GM21528 (cell line): ENCODE data around the gene COL24A1.
"Not testable (repeated sequence)": the region's sequence is repeated elsewhere in the genome, so short reads cannot be mapped to it uniquely, and the experiment has no call there.

Source experiments
- ATAC-seq: cut with Tn5 transposase; IDR thresholded peaks from one replicate; pipeline ENCODE4 v1.9.1; 2021; ENCODE audit warnings: mild to moderate bottlenecking, moderate library complexity; ENCODE audit not compliant: unreplicated experiment, low FRiP score

COL24A1 gene

DNA sequence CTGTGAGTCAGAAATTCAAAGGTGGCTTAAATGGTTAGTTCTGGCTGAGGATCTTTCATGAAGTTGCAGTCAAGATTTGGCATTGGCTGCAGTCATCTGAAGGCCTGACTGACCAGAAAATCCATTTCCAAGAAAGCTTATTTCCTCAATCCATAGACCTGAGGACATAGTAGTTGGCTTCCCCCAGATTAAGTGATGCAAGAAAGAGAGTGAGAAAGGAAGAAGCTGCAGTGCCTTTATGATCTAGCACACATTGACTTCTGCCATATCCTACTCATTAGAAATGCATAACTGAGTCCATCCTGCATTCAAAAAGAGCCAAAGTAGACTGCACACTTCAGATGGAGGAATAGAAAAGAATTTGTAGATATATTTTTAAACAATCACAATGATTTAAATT is 222.6 kb downstream of the COL24A1 start:
- no peak for ATAC-seq

DNA sequence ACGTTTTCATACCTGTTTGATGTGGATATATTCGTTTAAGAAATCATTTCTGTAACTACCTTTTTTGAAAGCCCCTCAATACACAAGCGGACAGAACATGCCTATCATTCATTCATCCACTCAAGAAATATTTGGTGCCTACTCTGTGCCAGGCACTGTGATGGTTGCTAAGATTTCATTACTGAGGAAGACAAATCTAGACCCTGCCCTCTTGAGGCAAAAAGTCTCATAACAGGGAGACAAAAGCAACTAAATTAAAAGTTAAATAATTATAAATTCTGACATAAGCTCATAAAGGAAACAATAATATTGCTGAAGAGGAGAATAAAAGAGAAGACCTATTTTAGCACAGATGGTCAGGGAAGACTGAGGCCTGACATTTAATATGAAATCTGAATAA is 244.8 kb downstream of the COL24A1 start:
- ATAC-seq, result no peak

DNA sequence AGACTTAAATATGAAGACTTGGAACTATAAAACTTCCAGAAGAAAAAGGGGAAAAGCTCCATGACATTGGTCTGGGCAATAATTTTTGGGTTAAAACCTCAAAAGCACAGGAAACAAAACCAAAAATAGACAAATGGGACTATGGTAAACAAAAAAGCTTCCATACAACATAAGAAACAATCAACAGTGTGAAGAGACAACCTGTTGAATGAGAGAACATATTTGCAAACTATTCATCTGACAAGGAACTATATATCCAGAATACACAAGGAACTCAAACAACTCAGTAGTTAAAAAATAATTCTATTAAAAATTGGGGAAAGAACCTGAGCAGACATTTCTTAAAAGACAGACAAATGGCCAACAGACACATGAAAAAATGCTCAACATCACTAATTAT is 255.7 kb downstream of the COL24A1 start:
- ATAC-seq, result no peak

DNA sequence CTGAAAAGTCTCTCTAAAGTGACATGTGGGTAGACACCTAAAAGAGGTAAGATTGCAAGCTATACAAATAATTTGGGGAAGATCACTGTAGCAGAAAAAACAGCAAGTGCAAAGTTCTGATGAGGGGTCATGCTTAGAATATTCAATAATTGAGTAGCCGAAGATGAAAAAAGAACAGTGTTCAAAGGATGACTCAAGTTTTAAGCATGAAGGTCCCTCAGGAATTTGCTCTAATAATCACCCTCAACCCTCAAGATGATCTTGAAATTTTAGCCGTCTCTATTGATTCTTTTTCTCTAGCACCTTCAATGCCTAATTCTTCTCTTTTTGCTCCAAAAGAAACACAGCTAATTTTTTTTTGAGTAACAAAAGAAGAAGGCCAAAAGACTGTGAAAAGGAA is 257.7 kb downstream of the COL24A1 start:
- ATAC-seq, result no peak

DNA sequence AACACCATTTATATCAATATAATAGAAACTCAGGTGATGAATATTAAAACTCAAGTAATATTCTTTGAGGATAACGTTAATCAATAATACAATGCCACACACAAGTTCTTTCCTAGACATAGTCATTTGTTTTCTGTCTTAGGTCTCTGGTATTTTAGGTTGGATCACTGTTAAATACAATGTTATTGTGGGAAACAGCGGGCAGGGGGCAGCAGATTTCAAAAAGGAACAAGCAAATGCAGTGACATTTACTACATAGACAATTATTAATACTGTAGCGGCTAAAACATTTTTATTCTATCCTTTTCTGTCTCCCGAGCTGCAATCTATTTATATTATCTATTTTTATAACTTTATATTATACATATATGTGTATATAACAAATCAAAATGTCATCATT is 261.9 kb downstream of the COL24A1 start:
- peak; percentile 75 for ATAC-seq

DNA sequence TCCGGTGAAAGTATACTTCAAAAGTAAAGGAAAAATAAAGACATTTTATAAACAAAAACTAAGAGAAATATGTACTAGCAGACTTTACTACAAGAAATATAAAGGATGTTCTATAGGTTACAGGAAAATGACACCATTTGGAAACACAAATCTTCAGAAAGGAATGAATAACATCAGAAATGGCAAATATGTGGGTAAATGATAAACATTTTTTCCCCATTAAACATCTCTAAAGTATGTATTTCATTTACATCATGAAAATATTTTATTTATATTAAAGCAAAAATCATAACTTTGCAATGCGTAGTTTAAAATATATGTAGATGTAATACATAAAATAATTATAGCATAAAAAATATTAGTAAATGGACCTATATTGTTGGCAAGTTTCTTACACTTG is 264.2 kb downstream of the COL24A1 start:
- ATAC-seq, result no peak

DNA sequence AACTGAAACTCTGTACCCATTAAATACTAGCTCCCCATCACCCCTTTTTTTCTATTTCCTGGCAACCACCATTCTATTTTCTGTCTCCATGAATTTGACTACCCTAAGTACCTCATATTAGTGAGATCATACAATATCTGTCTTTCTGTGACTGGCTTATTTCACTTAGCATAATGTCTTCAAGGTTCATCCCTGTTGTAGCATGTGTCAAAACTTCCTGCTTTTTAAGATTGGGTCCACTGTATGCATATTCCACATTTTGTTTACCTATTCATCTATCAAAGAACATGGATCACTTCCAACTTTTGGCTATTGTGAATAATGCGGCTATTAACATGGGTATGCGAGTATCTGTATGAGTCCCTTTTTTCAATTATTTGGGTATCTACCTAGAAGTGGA is 266.7 kb downstream of the COL24A1 start:
- no peak for ATAC-seq

DNA sequence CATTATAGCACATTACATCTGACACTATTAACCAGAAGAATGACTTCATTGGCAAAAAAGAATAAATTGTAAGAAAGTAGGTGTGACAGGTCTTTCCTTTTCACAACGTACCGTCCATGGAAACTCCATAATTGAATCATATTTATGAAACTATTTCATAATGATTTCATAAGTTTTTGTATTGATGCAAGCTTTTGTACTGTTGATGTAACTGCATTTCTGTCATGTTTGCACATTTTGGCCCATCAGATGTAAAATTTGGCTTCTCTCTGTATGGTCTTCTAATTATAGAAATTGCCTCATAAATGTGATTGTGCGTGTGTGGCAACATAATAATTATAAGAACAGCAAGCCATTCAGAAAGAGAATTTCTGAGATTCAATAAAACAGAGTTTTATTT is 267.7 kb downstream of the COL24A1 start:
- ATAC-seq, result no peak

DNA sequence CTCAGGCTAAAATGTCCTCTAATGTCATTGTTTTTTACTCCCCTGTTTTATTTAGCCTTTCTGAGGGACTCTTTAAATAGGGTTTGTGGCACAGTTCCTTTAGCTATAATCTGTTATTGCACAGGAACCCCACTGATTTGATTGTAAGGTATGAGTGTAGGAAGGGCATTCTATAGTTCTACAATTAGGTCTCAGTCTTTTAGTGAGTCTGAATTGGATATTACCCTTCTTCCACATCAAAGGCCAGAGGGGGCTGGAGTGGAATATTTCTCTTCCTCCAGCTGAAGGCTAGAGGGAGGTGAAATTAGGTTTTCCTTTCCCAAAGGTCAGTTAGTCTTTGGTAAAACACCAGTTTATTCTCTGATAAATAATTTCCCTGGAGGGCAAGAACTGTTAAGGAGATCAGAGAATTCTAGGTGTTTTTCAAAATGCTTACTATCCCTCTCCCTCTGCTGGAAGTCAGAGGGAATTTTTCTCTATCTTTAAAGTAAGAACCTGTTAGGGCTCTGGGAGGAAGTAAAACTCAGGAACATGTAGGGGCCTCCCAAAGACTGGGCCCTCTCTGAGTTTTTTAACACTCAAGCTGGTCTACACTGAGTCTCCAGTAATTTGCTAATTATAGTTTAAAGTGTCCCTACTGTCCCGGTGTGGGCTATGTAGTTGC is 272.1 kb downstream of the COL24A1 start:
- ATAC-seq, result no peak

DNA sequence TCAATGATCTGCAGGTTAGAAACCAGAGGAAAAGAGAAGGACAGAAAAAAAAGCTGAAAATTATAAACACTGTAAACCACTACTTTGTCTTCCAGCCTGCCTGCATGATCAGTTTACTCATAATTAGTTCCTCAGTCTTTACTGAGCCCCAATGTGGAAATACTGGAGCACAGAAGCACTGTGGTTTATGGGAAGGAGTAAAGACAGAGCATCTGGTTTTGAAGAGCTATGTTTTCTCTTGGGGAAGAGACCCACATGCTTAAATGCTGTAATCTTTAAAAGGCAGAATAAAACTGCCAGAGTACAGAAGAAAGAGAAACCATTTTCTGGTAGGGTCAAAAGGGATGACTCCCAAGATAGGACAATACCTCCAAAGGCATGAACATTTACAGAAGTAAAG is 289.4 kb downstream of the COL24A1 start:
- ATAC-seq, result no peak

DNA sequence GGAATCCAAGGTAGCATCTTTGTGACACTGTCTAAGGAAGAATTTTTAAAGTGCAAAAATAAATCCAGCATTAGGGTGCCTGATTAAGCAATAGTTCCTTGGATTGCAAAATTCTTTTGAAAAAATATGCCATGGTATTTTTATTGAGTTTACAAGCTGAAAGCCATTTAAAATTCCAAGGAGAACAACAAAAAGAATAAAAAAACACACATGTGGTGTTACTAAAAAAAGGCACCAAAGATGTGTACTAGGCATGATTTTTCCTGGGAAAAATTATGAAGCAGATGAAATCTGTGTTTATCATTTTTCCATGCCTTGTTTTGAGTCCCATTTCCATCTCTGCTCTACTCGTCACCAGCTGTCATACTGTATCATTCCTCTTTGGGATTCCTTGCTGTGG is 291.4 kb downstream of the COL24A1 start:
- ATAC-seq, result no peak

DNA sequence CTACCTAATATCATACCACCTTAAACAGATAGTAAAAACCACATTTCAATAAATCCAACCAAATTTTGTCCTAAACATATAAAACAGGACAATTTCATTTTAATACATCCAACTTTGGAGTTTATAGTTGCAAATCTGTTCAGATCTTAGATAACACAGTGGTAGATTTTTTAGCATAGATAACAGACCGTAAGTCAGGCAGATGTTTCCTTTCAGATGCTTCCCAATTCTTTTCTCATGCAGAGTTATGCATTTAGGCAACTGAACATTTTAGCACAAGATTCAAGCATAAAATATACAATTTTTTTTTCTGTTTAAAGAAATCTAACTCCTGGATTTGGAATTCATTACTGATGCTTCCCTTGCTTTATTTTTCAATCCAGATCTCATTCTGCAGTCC is 291.8 kb downstream of the COL24A1 start:
- no peak for ATAC-seq

DNA sequence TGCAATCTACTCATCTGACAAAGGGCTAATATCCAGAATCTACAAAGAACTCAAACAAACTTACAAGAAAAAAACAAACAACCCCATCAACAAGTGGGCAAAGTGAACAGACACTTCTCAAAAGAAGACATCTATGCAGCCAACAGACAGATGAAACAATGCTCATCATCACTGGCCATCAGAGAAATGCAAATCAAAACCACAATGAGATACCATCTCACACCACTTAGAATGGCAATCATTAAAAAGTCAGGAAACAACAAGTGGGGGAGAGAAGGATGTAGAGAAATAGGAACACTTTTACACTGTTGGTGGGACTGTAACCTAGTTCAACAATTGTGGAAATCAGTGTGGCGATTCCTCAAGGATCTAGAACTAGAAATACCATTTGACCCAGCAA is 292.9 kb downstream of the COL24A1 start:
- ATAC-seq, result not testable (repeated sequence)

DNA sequence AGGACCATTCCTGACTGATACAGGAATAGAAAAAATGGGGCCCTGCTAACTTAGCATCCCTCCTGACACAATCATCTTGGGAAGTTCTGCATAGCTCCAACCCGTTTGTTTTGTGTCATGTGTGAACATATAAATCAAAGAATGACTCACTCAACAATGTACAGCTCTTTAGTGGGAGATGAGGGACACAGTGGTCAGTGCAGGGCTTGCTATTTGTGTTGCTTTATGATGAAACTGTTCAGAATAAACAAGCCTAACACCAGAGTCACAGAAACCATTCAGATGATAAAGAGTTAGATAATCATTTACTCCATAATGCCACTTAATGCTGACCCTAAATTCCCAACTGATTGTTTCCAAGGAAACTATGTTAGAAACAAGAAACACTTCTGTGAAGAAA is 294.1 kb downstream of the COL24A1 start:
- ATAC-seq, result no peak

DNA sequence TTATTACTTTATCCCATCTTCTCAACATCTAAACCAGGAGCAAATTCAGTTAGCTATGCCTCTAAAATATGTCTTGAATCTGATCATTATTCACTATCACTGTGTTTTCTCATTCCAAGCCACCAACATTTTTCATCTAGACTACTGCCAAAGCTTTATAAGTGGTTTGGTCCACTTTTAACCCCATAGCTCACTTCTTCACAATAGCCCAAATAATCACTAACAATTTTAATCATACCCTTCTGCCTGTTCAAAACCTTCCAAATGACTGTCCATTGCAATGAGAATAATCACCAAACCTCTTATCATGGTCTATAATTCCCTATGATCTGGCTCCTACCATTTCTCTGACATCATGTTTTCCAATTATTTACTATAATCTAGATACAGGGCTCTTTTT is 298.6 kb downstream of the COL24A1 start:
- no peak for ATAC-seq

DNA sequence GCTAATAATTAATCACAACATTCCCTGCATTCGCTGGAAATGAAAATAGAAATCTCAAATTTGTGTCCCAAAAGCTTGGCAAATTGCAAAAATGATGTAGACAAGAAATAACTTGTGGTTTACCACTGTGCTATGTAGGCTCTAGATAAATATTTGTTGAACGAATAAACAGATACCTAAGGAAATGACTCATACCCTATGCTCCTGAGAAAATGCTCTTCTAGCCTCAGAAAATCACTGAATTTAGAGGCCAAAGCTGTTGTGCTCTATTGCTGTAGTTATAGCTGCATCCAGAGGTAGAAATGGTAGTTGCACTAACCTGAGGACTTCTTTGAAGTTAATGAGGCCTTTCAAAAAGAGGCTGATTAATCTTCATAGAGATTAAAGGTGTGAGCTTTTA is 306.3 kb downstream of the COL24A1 start:
- no peak for ATAC-seq

DNA sequence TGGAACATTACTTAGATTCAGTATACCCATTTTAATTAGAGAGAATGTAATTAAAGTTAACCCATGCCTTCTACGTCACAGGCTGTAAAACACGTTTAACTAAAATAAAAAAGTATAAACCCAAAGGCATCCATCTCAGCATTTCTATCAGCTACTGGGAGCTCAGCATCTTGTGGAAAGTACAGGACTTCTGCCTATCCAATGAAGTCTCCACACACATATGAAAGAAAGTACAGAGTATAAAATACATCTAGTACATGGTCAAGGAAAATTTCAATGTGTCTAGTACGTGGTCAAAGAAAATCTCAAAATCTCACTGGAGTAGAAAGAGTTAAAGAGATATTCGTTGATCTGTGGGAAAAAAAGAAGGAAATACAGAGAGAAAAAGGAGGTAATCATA is 306.9 kb downstream of the COL24A1 start:
- no peak for ATAC-seq

DNA sequence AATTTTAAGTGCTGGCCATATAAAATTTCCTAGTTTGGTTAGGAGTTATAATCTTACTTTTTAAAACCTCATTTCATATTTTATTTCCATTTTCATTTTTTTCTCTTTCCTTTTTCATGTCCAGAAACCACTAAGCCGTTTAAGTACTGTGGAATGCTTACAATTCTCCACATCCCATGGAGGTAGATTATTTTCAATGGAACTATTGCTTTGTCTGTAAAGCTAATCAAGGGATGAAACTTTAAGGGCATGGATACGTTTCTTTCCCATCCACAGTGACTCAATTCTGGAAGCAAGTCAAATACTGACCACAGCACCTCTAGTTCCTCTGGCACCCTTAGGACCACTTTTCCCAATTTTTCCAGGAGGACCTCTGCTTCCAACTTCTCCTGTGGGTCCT is 309.2 kb downstream of the COL24A1 start:
- ATAC-seq, result no peak

DNA sequence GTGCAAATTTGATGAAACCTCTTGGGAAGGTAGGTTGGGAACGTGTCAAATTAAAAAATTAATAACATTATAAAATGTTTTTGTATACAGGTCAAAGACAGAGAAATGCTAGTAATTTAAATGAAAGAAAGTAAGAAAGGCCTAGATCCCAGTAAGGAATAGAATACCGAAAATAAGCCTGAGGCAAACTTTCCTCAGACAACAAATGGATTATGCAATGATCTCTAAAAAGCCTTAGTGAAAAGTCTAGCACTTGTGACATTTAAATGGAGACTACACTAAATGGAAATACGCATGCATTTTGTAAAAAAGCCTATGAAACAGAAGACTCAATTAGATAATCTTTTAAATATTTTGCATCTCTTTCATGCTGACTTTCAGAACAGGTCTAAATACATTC is 309.9 kb downstream of the COL24A1 start:
- ATAC-seq, result no peak

DNA sequence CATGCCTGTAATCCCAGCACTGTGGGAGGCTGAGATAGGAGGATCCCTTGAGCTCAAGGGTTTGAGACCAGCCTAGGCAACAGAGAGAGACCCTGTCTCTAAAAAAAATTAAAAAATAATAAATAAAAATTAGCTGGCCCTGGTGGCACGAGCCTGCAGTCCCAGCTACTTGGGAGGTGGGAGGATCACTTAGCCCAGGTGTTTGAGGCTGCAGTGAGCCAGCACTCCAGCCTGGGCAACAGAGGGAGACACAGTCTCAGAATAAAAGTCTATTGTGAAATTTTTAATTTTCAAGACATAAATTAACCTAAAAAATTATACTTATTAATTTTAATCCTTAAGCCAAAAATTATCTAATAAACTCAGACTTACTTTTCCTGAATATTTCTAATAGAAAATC is 317.1 kb downstream of the COL24A1 start:
- ATAC-seq, result no peak

DNA sequence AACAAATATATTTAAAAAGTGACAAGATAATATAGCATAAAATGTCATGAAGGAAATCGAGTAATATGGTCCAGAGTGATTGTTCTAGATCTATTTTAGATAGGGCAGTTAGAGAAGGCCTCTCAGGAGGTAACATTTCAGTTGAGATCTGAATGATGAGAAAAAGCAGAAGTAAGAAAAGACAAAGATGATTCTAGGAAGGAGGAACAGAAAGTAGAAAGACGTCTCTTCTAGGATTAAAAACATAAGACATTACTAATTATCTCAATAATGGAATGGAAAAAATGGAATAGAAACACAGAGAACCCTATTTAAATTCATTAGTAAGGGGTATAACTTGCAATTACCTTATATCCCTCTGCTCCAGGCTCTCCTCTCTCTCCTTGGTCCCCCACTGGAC is 318.3 kb downstream of the COL24A1 start:
- peak; percentile 93 for ATAC-seq

DNA sequence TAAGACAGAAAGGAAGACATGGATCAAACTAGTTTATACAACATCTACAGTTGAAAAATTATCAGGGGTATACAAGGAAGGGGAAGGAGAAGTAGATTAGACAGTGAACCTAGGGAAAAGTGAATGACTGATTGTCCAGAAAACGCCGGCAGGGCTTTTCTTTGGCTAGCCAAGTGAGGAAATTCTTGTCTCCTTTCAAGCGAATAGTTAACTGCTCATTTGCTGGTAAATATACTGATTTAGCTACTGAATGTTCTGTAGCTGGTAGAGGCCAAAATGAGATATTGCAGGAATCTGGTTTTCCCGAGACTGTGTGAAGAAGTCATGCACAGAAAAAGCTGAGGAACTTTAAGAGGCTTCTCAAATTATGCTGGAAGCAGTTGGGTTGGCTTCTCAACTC is 319.8 kb downstream of the COL24A1 start:
- no peak for ATAC-seq

DNA sequence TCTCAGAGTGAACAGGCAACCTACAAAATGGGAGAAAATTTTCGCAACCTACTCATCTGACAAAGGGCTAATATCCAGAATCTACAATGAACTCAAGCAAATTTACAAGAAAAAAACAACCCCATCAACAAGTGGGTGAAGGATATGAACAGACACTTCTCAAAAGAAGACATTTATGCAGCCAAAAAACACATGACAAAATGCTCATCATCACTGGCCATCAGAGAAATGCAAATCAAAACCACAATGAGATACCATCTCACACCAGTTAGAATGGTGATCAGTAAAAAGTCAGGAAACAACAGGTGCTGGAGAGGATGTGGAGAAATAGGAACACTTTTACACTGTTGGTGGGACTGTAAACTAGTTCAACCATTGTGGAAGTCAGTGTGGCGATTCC is 323.4 kb downstream of the COL24A1 start:
- ATAC-seq, result not testable (repeated sequence)
